GM19397 (cell line): ENCODE data around the gene HRH2.

ENCODE experiments used
- ATAC-seq: cut with Tn5 transposase; IDR thresholded peaks from one replicate; pipeline ENCODE4 v1.9.1; 2021; ENCODE audit warnings: mild to moderate bottlenecking, moderate library complexity; ENCODE audit not compliant: unreplicated experiment

The HRH2 gene

DNA sequence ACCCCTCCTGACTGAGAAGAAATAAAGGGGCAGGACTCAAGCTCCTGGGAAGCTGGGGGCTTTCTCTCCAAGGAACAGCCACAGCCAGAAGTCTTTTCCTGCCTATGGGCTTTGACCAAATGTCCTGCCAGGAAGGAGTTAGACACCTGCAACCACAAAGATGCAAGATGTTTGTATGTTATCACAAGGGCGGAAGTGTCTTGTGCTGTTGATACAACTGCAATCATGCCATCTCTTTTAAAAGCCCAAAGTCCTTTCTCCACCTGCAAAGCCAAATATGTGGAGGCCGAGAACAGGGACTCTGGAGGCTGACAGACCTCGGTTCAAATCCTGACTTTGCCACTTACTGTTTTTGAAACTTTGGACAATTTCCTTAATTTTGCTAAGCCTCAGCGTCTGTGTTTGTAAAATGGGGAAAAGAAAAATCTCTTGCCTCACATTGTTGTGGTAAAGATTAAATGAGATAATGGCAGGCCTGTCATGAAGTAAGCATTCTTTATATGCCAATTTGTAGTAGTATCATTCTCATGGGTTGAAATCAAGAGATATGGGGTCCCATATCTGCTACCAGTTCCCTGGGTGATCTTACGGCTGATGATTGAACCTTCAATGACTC lies 17.0 kb downstream of the HRH2 start:
- no peak for ATAC-seq

DNA sequence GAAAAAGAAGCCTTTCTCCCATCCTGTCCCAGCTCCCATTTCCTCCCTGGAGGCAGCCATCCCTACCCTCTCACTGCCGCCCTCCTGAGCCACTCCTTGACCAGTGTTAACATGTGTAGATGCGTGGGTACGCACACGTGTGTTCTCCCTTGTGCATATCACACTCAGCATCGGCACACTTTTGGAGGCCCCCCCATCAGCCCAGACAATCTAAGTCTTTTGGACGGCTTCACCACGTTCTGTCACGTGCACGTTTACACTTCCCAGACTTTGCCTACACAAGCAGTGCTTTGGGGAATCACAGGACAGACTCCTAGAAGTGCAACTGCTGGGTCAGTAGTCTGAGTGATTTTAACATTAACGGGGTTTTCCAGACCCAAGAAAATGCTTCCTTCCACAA lies 18.0 kb downstream of the HRH2 start:
- ATAC-seq = no peak

DNA sequence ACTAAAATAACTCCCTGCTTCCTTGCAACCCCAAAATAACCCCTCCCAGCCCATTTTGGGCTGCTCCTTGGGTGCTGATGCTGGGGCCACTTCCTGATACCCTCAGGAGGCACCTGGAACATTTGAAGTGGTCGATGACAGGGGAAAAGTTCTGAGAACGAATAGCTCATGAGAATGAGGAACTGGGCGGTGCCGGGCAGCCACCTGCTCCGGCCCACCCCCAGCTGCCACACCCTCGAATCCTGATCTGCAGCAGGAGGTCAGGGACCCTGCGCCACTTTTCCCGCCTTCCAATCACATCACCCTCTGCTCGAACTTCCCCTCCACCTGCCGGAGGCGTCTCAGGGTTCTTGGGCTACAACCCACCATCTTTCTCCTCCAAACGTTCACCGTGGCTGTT lies 19.7 kb downstream of the HRH2 start:
- ATAC-seq = no peak

DNA sequence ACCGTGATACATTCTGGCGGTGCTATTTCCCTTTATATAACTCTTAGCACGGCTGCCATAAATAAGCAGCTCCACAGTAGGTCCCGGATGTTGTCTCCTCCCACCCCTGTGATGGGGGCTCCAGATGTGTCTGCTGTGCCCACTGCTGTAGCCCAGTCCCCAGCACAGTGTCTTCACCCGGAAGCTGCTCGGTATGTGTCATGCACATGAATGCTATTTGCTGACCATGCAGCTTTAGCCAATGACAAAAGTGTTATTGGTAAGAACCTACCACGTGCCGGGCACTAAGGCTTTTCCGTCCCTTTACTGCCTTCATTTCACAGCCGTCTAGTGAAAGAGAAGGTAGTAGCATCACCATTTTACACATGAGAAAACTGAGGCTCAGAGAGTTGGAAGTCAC lies 20.2 kb downstream of the HRH2 start:
- no peak for ATAC-seq

DNA sequence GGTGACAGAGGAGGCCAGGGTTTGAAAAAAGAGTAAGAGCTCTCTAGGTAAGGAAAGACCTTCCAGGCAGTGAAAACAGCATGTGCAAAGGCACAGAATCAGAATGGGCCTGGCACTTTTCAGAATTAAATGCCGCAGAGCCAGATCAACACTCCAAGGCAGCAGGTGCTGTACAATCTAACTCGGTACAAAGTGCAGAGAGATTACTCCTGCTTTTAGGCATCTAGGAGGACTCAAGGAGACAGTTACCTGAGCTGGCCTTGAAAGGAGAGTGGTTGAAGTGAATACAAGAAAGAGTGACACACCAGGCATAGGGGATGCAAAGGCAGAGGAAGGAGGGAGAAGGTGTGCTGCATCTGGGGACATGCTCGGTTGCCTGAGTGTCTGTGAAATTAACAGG lies 21.5 kb downstream of the HRH2 start:
- ATAC-seq = no peak

DNA sequence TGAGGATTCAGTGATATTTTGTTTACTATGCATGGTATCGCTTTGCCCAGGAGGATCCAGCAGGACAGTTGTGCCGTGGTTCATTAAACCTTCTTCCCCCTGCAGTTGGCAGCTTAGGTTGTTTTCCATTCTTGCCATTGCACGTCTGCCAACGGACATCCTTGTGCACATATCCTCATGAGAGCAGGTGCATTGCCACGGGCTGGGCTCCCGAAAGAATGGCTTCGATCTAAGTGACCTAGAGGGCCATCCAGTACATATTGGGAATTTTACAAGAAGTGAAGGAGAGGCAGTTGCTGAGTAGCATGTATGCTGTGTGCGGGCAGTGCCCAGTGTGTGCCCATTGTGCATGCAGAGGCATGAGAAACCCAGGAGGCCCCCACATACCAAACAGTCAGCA lies 22.1 kb downstream of the HRH2 start:
- no peak for ATAC-seq

DNA sequence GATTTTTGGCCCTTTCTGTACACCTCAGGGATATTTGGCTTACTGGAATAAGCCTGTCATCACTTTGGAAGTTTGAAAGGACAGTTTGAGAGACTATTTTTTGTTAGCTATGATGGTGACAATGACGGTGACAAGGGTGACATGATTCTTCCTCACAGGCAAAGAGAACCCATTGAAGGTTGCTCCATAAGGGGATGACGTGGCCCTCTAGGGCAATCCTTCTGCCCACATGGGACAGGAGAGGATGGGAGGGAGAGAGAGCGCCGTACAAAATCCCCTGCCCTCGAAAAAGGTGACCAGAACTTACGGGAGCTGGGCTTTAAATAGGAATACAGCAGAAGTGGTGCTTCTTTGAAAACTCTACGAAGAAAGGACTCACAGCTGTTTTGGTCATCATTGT lies 22.6 kb downstream of the HRH2 start:
- ATAC-seq = no peak

DNA sequence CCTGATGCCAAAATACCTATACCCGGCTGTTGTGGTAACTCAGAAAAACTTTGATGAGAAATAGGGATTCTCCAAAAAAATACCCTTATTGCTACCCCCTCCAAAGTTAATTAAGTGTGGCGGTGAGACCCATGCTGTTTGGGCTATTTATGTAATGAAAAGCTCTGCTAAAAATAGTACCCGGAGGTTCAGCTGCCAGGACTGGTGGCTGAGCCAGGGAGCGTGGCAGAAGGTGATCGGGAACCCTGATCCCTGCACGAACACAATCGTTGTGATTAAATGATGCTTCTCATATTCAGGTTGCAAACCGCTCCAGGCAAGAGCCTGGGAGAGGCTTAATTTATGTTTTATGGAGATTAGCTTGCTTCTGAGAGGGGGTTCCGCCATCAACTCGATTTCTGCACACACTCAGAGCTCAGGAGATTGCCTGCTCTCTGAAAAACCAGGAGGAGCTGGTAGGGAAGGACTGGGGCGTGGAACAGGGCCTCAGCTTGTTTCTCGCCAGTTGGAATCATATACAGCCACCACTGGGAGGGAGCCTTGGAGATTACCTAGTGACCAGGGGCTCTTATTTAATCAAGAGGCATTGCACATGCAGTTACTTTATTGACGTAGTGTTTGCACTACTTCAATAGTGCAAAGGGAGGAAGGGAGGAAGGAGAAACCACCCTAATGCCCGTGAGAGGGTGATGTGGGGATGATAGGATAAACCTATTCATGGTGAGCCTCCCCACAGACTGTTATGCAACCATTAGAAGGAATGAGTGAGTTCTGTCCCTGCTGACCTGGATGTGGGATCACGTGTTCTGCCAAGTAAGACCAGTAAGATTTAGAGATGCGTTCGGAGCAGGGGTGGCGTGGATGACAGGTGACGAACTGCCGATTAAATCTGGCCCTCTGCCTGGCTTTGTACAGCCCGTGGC lies 23.4 kb downstream of the HRH2 start:
- ATAC-seq = no peak

DNA sequence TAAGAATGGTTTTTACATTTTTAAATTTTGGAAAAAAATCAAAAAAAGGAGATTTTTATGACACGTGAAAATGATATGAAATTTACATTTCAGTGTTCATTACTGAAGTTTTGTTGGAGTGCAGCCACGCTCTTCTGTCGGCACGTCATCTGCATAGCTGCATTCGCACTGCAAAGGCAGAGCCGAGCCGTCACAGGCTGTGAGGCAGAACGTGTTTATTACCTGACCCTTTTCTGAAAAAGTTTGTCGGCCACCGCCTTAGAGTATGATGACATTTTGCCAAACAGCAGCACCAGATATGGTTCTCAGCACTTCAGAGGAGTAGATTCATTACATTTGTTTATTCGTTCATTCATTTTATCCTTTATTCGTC lies 24.1 kb downstream of the HRH2 start:
- ATAC-seq = no peak

DNA sequence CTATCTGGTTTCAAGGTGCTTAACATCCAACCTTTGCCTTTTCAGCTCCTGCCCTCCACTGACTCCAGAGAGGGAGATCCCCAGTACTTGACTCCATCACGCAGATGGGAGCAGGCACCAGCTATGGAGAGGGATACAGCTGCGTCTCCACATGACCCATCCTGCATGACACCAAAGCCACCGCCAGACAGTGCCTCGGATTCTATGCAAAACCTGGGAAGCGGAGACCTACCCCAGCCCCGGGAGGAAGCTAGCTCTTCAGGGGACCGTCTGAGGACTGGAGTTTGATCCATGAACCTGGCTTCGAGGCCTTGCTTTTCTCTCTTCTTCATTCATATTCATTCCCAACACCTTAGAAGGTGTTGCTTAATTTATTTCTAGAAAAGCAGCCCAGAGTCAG lies 24.8 kb downstream of the HRH2 start:
- ATAC-seq = no peak

DNA sequence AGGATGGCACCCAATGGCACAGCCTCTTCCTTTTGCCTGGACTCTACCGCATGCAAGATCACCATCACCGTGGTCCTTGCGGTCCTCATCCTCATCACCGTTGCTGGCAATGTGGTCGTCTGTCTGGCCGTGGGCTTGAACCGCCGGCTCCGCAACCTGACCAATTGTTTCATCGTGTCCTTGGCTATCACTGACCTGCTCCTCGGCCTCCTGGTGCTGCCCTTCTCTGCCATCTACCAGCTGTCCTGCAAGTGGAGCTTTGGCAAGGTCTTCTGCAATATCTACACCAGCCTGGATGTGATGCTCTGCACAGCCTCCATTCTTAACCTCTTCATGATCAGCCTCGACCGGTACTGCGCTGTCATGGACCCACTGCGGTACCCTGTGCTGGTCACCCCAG lies 25.4 kb downstream of the HRH2 start:
- ATAC-seq = no peak

DNA sequence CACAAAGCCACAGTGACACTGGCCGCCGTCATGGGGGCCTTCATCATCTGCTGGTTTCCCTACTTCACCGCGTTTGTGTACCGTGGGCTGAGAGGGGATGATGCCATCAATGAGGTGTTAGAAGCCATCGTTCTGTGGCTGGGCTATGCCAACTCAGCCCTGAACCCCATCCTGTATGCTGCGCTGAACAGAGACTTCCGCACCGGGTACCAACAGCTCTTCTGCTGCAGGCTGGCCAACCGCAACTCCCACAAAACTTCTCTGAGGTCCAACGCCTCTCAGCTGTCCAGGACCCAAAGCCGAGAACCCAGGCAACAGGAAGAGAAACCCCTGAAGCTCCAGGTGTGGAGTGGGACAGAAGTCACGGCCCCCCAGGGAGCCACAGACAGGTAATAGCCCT lies 26.1 kb downstream of the HRH2 start:
- no peak for ATAC-seq

DNA sequence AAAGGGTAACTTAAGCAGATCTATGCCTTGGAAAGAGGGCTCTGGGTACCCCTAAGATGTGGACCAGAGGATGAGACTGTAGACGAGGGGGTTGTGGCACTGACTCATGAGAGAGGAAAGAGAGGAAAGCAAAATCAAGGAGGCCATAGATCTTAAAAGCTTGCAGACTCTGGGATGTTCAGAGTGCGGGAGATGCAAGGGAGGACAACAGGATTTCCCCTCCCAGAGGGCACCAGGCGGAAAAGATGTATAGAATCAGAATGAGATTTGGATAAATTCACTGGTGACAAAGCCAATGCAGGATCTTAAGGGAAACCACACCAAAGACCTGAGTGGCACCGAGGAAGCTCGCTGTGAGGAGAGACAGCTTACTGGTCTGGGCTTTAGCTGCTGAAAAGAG lies 27.1 kb downstream of the HRH2 start:
- no peak for ATAC-seq

DNA sequence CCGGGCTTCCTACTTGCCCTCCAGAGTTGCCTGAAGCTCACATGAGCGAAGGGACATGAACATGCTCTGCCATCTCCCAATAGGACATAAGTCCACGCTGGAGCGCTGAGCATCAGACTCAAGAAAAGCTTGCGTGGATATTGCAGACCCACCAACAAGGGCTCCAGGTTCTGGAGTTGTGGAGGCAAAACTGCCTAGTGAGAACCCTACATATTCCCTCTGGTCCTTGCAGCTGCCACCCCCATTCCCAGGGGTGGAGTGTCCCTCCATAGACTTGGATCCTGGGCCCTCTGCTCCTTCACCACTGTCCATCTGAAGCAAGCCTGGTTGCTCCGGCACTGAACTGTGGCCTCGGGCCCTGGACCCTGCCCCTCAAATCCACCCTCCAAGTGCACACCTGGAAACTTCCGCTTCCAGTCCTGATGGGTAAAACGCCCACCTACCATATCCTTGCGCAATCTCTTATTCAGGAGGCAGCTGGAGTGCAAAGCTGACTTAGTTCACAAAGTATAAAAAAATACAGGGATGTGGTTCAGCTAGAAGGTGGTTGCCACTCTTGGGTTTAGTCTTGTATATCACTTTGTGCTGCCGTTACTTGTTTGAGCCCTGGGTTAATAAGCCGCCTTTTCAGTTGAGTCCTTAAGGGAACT lies 28.0 kb downstream of the HRH2 start:
- ATAC-seq = no peak

DNA sequence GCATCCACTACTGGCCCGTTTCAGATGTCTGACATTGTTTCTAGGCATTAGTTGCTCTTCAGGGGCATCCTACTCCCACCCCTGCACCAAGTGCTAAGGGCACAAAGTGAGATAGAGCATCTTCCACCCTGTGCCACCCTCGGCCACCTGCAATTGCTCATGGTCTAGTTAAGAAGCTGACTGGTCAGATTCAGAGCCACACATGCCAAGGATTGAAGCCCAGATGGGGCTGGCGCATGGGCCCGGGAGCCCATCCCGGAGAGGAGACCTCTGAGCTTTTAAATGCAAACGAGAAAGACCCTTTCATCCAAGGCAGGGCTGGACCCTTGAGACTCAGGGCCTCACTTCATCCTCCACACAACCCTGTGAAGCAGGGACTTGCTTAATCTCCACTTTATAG lies 28.5 kb downstream of the HRH2 start:
- no peak for ATAC-seq

DNA sequence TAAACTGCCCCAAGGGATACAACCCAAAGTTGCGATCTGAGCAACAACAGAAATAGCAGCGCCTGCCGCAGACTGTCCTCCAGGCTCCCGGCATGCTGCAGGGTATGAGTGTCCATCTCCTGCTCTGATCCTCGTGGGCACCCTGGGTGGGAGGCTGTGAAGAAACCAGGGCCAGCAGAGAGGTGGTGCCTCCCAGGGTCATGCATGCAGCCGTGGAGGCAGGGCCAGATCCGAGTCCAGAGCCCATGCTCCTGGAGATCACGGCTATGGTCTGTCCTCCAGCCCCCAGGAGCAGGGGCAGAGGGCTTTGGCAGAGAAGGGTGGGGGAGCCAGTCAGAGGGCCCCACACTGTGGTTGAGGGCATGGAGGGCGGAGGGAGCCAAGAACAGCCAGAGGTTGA lies 29.0 kb downstream of the HRH2 start:
- ATAC-seq = no peak

DNA sequence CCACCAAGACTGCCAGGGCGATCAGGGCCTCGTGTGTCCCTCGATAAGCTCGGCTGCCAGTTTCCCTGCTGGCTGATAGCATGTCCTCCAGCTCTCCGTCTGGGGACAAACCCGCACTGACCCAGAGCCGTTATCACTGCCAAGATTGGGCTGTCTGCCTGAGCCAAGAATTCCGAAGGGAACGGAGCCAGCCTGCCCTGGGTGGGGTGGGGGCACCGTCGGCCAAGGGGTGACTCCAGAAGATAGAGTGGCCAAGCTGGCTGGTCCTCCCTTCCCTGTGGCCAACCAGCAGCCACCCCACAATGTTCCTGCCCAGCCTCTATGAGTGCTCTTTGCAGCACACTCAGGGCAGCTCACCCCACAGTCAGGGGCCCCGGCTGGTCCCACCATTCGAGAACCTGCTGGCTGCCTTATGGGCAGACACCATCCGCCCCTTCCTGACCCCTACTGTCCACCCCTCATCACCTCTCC lies 29.4 kb downstream of the HRH2 start:
- no peak for ATAC-seq

DNA sequence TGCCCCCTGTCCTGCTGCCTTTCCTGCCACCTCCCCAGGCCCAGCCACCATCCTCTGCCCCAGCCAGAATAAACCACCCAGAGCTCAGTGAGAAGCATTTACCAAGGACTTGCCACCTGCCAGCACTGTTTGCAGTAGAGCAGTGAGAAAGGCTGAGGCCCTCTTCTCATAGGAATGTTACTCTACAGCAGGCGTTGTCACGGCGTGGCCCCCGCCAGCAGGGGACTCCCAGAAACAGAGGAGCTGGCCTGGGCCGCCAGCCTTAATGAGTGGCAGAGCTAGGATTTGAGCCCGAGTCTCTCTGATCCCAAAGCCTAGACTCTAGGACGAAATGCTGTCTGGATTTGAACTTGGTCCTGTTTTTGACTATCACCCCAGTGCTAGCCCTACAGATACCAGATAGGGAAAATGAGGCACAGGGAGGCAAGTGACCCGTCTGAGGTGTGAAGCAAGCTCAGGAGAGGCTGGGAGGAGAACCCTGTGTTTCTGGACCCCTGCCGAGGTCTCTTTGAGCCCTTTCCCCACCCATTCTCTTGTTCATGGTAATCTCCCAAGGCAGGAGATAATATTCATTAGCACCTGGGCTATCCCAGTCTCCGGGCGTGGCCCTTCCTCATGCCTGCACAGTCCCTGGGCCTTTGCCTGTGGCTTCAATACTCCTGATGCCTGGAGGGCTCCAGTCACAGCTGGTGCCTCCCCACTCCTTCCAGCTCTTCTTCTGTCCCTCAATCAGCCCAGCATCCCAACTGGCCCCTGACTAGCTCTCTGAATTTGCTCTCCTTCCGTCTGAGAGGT lies 30.7 kb downstream of the HRH2 start:
- no peak for ATAC-seq

DNA sequence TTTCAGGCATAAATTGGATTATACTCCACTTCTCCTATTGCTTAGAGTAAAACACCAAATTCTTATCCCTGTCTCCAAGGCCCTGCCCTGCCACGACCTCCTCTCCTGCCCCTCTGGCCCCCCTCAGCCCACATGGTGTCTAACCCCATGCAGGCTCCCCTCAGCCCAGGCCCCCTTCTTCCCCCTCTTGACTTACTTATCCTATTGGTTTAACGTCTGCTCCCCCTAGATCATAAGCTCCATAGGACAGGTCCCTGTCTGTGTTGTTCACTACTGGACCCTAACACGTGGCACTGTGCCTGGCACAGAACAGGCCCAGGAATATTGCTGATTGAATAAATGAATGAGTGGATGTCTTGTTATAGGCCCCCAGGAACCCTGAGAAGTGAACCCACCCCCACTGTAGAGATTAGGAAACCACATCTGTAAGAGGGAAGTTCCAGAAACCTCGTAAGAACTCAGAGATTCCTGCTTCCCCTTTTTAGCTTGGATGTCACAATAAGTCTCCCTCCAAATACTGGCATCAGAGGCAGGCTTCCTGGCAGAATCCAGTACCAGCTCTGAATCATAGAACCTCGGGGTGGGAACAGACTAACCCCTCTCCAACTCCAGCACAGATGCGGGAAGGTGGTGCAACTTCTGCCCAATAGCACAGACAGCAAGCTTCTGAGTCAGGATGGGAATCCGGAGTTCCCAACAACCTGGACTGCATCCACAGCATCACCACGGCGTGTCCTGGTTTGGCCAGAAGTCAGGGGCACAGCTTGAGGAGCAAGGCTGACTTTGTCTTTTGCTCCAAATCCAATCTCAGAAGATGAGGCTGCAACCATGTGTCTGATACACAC lies 31.5 kb downstream of the HRH2 start:
- ATAC-seq = no peak

DNA sequence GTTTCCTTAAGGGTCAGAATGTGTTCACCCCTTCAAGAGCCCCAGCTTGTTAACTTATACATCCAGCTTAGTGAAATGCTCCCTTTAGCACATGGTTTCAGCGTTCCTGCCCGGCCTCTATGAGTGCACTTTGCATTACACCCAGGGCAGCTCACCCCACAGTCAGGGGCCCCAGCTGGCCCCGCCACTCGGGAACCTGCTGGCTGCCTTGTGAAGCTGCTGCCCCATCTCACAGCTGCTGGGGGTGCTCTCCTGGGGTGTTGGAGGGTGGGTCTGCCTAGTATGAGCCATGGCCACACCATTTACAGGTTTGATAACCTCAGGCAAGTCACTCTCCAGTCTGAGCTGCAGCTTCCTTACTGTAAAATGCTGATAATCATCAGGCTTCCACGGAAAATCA lies 32.2 kb downstream of the HRH2 start:
- no peak for ATAC-seq
